Forelimb muscle (tissue), 1 donor: ENCODE measurements around the gene C11orf98. TPM values are rescaled to one million over a fixed set of nuclear protein-coding genes. Genes with fewer than 3 reads are reported as not detected.
A peak's percentile ranks its signal among the peaks of the same experiment; 100 is the strongest.
"Not testable (repeated sequence)": the region's sequence is repeated elsewhere in the genome, so short reads cannot be mapped to it uniquely, and the experiment has no call there.

Experiments used
- DNase-seq: peaks from one replicate; pipeline ENCODE4 v3.0.0-alpha.2; 2013; ENCODE audit warnings: low read depth
- polyA plus RNA-seq: library from polyadenylated mRNA; unstranded; fragments of 120-200 nt; gene quantifications from one replicate; pipeline ENCODE4 v1.2.1, GENCODE V29; 2013; ENCODE audit not compliant: insufficient read length

Gene C11orf98
- polyA plus RNA-seq, 1 donor = 29.4 TPM

- not testable (repeated sequence) for DNase-seq
Observed at GRCh38 chr11:62650283-62650682, 14.7 kb downstream of the C11orf98 start.

DNA sequence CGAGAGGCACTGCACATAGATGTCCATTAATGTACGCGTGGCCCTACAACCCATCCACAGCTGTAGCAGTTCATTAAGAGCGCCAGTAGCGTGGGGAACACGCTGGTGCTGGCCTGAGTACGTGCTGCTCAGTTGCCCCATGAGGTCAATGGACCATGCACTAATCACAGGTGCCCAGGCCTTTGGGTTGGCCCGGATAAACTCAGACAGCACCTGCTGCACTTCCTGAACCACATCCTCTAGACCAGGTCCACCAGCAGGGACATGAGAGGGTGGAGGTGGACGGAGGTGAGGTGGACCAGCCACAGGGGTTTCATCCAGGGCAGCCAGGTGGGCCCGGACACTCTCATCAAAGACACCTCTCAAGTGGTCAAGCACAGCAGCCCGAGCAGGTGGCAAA lies 15.5 kb downstream of the C11orf98 start:
- DNase-seq = no peak

DNA sequence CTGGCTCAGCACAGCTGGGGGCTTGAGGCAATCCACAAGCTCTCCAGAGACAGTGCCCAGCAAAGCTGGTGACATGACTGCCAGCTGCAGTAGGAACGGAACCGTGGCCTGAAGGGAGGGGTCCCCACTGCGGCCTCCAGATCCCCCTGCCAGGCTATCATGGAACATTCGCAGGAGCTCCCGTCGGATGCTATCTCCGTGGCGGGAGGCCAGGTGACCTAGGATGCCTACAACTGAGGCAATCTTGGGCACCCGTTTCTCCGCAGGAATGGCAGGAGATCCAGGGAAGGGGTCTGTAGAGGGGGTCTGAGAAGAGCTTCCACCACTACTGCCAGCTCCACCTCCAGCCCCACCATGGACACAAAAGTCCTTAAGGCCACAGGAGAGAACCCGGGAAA lies 16.0 kb downstream of the C11orf98 start:
- no peak for DNase-seq

- no peak for DNase-seq
Observed at GRCh38 chr11:62648185-62648966, 16.6 kb downstream of the C11orf98 start.

DNA sequence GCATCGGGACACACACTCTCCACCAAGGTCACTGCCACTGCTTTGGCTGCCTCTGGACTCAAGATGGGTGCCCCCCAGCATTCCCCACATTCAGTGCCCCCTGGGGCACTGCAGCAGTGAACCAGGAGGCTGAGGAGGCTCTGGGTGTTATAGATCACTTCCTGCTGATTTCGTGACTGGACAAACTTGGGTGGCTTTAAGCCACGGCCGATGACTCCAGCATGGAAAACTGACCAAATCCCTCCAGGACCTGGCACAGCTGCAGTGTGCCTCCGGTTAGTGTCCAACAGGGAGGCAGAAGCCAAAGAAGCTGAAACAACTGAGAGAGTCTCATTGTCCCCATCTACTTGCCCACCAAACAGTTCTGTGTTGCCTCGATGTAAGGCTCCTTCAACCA lies 17.4 kb downstream of the C11orf98 start:
- no peak for DNase-seq

DNA sequence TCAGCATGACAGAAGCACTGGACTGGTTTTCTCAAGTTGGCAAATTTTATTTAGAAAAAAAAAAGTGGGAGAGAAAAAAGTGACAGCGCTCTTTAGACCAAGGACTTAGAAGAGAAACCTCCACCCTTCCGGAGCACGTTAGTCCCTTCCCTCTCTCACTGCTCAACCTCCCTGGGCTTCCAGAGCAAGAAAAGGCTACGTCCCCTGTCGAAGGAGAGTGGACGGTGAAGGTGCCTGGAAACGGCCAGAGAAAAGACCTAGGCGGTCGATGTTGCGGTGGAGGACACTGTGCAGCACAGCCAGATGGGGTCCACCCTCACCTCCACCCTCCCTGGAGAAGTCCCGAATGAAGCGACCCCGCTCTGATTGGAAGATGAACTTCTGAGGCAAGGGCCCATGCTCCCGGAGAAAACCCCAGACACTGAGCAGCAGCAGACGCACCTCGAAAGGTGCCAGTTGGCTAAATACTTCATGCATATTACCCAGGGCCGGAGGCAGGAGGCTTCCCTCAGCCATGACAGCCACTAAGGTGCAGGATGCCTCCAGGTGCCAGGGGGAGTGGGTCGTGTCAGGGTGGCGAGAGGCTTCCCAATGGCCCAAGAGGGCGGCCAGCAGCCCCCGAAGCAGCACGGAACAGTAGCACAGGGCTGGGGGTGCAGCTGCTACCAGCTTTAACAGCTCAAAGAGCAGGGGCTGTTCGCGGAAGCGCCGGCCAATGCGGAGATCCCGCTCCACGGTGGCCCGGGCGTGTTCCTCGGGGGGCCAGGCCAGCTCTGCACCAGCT lies 18.0 kb downstream of the C11orf98 start:
- no peak for DNase-seq

DNA sequence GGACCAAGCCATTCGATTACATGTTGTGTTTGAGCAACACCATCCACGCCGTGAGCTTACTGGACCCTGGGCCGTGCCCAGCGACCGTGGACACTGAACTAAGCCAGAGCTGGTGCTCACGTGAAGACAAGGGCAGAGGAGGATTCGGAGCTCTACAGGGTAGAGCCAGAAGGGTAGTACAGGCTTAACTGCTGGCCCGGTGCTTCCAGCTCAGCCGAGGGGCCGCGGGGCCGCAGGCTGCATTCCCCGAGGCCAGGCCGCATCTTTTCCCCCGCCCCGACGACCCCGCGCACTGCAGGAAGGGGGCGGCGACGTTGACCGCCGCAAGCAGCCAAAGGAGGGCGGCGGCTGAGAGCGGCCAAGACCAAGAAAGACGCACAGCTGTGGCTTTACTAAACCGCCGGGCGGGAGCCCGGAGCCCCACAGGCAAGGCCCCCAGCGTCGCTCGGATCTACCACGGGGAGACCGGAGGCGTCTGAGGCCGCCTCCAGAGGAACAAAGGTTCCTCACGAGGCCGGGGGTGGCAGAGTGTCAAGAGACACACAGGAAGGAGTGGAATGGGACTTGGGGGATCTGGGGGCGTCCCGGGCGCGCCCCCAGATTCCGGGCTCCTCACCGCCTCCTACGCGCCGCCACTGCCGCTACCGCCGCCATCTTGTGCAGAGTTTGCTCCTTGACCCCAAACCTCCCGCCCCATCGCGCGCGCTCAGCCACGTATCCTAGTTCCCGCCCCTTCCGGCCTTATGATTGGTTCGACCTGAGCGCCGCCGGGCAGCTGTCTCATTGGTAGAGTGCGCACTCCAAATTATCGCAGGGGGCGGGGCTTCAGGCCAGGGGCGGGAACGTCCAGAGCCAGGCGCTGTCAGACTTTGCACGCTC lies 18.8 kb downstream of the C11orf98 start, which contains the start of gene GANAB:
Gene GANAB, minus strand, starts transcription at position 668 of the 879 bp plus-strand sequence. Its CDS starts 14 bp downstream, at position 654.
- peak; percentile 90 for DNase-seq

DNA sequence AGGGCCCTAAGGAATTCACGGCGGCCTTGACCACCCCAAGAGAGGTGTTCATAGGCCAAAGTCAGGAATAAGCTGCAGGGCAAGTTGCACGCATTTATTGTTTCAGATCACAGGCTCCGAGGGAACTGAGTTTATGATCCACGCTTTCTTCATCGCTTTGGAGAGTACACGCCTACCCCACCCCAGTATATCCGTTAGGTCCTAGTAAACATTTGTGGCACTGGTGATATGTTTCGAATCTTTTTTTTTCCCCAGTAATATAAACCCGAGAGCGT lies 19.4 kb downstream of the C11orf98 start:
- DNase-seq = no peak

- DNase-seq = no peak
Observed at GRCh38 chr11:62644220-62644619, 20.8 kb downstream of the C11orf98 start.

DNA sequence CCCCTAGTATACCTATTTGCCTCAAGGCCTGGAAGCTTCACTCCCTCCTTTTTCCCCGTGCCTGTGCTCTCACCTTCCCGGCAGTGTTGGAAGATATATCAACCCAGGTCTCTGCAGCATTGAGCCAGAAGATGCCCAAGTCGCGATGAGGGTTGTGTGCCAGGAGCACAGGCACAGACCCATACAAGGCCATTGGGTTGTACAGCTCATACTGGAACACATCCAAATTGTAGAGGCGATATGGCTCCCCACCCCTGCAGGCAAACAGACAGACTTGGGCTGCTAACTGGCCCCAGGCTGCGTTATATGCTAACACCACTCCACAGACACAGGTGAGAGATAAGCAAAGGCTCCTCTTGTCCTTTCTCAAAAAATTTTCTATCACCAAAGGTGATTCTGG lies 32.5 kb downstream of the C11orf98 start:
- no peak for DNase-seq

DNA sequence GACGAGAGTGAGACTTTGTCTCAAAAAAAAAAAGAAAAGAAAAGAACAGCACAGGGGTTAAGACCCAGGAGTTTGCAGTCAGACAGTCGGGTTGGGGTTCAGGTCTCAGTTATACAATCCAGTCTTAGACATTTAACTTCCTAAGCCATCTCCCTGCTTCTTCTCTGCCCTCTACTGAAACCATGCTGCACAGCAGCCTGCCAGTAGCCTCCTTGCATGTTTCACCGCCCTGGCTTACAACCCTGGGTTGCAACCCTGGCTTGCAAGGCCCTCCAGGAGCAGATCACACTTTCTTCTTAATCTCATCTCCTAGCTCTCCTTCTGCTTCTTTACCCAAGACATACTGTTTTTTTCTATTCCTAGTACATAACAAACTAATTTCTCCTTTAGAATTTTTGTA lies 37.3 kb downstream of the C11orf98 start:
- DNase-seq = no peak

DNA sequence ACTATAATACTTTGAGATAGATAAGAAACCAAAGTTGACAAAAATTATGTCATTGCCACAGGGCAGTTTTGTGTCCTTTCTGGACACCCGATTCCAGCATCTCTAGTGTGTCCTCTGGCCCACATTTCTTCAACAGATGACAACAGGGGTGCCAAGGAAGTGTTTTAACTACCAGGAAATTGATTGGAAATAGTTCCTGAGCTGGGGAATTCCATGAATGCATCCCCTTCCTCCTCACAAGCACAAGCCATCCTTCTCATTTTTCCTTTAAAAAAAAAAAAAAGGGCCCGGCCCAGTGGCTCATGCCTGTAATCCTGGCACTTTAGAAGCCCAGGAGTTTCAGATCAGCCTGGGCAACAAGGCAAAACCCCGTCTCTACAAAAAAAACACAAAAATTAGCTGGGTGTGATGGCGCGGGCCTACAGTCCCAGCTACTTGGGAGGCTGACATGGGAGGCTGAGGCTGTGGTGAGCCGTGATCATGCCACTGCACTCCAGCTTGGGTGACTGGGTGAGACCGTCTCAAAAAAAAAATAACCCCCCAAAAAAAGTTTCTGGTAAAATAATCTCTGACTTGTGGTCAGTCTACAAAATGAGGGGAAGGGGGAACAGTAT lies 42.4 kb downstream of the C11orf98 start:
- no peak for DNase-seq

DNA sequence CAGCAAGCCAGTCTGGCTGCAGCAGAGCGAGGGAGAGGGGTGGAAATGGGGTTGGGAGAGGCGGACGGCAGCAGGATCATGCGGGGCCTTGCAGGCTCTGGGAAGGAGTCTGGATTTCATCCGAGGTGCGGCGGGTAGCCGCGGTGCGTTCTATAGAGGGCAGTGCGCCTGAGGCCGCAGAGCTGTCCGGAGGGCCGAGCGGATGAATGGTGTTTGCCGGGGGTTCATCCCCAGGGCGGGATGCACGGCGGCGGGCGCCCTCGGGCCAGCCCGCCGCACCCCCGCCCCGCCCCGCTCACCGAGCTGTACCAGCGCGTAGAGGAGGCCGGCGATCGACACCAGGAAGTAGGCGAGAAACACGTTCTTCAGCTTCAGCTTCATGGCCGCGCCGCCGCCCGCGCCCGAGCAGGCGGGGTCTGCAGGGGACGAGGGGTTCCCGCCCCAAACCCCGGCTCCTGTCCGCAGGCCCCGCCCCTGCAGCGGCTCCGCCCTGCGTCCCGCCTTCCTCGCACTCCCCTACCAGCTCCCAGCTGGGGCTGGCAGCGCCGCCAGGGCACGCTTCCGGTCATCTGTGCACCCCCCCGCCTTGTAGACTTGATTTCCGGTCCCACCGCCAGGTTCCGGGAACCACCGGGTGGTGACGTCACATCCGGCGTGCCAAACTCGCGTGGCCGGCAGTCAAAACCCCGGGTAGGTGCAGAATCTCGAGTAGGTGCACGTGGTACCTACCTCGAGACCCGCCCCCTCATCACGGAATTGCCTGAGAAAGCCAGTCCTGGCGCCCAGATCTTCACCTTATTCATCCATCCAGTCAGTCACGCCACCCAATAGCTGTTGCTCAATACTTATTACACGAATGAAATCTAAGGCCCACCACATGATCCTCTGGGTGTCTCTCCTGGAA lies 43.2 kb downstream of the C11orf98 start, which contains the start of gene B3GAT3:
Gene B3GAT3, minus strand, starts transcription at position 420 of the 904 bp plus-strand sequence. Its CDS starts 39 bp downstream, at position 381.
- DNase-seq = peak; percentile 84

DNA sequence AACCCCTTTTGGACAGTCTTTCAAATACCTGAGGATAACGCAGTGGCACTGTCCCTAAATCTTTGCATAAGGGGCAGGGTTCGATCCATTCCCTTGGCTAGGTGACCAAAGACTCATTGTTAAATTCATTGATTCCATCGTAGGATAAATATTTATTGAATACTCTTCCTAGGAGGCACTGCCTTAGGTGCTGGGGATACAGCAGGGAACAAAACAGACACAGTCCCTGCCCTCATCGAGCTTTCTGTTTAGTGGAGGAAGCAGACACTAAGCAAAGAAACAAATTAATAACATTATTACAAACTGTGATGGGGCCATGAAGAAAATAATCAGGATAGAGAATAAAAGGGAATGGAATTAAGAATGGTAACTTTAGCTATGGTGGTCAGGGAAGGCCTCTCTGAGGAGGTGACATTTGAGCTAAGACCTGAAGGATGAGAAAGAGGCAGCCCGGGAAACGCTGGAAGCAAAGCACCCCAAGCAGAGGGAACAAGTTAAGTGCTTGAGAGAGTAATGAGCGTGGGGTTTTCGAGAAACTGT lies 43.9 kb downstream of the C11orf98 start:
- no peak for DNase-seq

GRCh38 chr11:62616957-62617356 lies 48.1 kb downstream of the C11orf98 start:
- DNase-seq = not testable (repeated sequence)

DNA sequence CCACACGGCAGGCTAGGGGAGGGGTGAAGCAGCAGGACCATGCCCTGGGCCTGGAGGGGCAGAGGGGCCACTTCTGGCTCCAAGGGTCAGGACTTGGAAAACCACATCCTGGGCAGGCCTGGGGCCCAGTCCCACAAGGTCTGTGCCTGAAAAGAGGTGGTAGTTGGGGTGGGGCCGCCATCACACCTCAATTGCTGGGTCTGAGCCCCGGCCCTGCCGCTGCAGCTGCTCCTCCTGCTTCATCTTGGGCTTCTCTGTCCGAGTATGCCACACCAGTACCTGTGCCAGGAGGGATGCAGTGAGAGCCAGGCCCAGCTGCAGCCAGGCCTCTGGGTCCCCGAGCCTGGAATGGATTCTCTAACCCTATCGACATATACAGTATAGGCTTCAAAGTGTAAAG lies 49.5 kb downstream of the C11orf98 start:
- DNase-seq = no peak

DNA sequence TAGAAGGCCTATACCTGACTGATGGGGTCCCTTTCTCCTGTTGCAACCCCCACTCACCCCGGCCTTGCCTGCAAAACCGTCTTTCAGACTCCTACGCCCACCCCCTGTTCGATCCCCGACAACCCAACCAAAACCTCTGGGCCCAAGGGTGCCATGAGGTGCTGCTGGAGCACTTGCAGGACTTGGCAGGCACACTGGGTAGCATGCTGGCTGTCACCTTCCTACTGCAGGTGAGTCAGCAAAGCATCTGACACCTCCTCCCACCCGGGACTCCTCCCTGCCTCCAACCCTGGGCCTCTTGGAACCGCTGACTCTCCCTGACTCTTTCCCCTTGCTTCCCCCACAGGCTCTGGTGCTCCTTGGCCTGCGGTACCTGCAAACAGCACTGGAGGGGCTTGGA lies 50.7 kb downstream of the C11orf98 start:
- no peak for DNase-seq

GRCh38 chr11:62613291-62613778 lies 51.7 kb downstream of the C11orf98 start:
- no peak for DNase-seq
